A549 (cell line): ENCODE data around the gene PLIN4.

ENCODE experiments used
- BHLHE40 ChIP-seq: IDR thresholded peaks from 2 replicates; pipeline ENCODE4 v1.6.1; 2012; ENCODE audit warnings: low read depth, low read length, inconsistent platforms
- CHD2 ChIP-seq: fragments of 150-350 bp; IDR thresholded peaks from 2 replicates; pipeline ENCODE4 v1.6.1; 2014; ENCODE audit warnings: low read length; ENCODE audit not compliant: partially characterized antibody
- EP300 ChIP-seq, 2 experiments: fragments of >200 bp; sonication (Bioruptor Twin); formaldehyde crosslinking; IDR thresholded peaks; 2 replicates in 1 of 2; 3 replicates in 1 of 2; pipeline ENCODE4 v1.6.1; 2016 to 2017
- HDAC2 ChIP-seq: fragments of 200-600 bp; sonication (generic); IDR thresholded peaks from 2 replicates; pipeline ENCODE4 v1.6.1; 2016
- PHF8 ChIP-seq: fragments of 200-600 bp; sonication (generic); IDR thresholded peaks from 2 replicates; pipeline ENCODE4 v1.6.1; 2016; ENCODE audit warnings: low read depth, mild to moderate bottlenecking, antibody characterized with exemption, moderate library complexity, borderline replicate concordance
- POLR2A ChIP-seq: IDR thresholded peaks from 2 replicates; pipeline ENCODE4 v1.6.1; 2012; ENCODE audit warnings: mild to moderate bottlenecking, low read length
- POLR2AphosphoS2 ChIP-seq: conservative IDR thresholded peaks from 2 replicates; pipeline ENCODE4 v1.6.1; 2012; ENCODE audit warnings: low read length, improper control_type of control experiment, inconsistent platforms
- RAD21 ChIP-seq, 2 experiments: fragments of >200 bp in 1 of 2; sonication (Bioruptor Twin) in 1 of 2; formaldehyde crosslinking in 1 of 2; IDR thresholded peaks in 1 of 2; conservative IDR thresholded peaks in 1 of 2; 2 replicates in 1 of 2; 3 replicates in 1 of 2; pipeline ENCODE4 v1.6.1; 2012 to 2018; ENCODE audit warnings: inconsistent platforms in 1 of 2
- TF ChIP-seq, protein P1 (sequence below): fragments of >200 bp; sonication (Bioruptor Twin); formaldehyde crosslinking; IDR thresholded peaks from 3 replicates; pipeline ENCODE4 v1.5.1; 2016
- TF ChIP-seq, protein P2 (sequence below): fragments of 200-600 bp; sonication (generic); IDR thresholded peaks from 2 replicates; pipeline ENCODE4 v1.6.1; 2016; ENCODE audit warnings: antibody characterized with exemption, mild to moderate bottlenecking, moderate library complexity
- TF ChIP-seq, protein P3 (sequence below): fragments of 150-350 bp; IDR thresholded peaks from 2 replicates; pipeline ENCODE4 v1.6.1; 2014; ENCODE audit warnings: low read depth, mild to moderate bottlenecking, low read length
- TF ChIP-seq, protein P4 (sequence below): IDR thresholded peaks from 2 replicates; pipeline ENCODE4 v1.6.1; 2012

DNA sequence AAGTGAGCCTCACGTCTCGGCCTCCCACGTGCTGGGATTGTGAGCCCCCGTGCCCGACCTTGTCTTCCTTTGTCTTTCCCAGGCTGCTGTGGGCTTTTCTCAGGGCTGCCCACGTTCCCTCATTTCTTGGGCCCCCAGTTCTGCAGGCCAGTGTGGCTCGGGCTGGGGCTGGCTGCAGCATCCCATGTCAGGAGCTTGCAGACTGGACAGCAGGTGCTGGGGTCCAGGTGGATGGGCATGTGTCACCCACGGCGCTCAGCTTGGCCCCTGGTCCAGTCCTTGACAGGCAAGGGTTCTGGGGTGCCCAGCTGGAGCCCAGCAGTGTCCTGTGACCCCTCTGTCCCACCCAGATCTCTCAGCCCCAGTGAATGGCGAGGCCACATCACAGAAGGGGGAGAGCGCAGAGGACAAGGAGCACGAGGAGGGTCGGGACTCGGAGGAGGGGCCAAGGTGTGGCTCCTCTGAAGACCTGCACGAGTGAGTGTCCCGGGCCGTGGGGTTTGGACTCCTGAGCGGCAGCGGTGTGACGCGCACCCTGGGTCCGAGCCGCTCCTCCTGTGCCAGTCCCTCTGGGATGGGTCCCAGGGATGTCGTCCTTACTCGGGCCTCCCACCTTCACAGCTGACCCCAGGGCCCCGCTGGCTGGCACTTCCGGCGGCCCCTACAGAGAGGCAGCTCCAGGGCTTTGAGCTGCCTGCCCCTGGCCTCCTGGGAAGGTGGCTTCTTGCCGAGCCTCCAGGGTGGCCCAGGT is 17.3 kb downstream of the PLIN4 start:
- TF ChIP-seq, protein P1, sequence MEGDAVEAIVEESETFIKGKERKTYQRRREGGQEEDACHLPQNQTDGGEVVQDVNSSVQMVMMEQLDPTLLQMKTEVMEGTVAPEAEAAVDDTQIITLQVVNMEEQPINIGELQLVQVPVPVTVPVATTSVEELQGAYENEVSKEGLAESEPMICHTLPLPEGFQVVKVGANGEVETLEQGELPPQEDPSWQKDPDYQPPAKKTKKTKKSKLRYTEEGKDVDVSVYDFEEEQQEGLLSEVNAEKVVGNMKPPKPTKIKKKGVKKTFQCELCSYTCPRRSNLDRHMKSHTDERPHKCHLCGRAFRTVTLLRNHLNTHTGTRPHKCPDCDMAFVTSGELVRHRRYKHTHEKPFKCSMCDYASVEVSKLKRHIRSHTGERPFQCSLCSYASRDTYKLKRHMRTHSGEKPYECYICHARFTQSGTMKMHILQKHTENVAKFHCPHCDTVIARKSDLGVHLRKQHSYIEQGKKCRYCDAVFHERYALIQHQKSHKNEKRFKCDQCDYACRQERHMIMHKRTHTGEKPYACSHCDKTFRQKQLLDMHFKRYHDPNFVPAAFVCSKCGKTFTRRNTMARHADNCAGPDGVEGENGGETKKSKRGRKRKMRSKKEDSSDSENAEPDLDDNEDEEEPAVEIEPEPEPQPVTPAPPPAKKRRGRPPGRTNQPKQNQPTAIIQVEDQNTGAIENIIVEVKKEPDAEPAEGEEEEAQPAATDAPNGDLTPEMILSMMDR: no peak
- no peak for TF ChIP-seq BHLHE40
- no peak for TF ChIP-seq POLR2A
- TF ChIP-seq, protein P2, sequence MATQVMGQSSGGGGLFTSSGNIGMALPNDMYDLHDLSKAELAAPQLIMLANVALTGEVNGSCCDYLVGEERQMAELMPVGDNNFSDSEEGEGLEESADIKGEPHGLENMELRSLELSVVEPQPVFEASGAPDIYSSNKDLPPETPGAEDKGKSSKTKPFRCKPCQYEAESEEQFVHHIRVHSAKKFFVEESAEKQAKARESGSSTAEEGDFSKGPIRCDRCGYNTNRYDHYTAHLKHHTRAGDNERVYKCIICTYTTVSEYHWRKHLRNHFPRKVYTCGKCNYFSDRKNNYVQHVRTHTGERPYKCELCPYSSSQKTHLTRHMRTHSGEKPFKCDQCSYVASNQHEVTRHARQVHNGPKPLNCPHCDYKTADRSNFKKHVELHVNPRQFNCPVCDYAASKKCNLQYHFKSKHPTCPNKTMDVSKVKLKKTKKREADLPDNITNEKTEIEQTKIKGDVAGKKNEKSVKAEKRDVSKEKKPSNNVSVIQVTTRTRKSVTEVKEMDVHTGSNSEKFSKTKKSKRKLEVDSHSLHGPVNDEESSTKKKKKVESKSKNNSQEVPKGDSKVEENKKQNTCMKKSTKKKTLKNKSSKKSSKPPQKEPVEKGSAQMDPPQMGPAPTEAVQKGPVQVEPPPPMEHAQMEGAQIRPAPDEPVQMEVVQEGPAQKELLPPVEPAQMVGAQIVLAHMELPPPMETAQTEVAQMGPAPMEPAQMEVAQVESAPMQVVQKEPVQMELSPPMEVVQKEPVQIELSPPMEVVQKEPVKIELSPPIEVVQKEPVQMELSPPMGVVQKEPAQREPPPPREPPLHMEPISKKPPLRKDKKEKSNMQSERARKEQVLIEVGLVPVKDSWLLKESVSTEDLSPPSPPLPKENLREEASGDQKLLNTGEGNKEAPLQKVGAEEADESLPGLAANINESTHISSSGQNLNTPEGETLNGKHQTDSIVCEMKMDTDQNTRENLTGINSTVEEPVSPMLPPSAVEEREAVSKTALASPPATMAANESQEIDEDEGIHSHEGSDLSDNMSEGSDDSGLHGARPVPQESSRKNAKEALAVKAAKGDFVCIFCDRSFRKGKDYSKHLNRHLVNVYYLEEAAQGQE: no peak
- no peak for TF ChIP-seq RAD21 (conservative IDR thresholded peaks at IDR 0.05 in 1 of 2, IDR thresholded peaks at IDR 0.05 in 1 of 2)
- no peak for TF ChIP-seq CHD2
- TF ChIP-seq, protein P3, sequence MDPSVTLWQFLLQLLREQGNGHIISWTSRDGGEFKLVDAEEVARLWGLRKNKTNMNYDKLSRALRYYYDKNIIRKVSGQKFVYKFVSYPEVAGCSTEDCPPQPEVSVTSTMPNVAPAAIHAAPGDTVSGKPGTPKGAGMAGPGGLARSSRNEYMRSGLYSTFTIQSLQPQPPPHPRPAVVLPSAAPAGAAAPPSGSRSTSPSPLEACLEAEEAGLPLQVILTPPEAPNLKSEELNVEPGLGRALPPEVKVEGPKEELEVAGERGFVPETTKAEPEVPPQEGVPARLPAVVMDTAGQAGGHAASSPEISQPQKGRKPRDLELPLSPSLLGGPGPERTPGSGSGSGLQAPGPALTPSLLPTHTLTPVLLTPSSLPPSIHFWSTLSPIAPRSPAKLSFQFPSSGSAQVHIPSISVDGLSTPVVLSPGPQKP: no peak
- TF ChIP-seq, protein P4, sequence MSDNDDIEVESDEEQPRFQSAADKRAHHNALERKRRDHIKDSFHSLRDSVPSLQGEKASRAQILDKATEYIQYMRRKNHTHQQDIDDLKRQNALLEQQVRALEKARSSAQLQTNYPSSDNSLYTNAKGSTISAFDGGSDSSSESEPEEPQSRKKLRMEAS: no peak
- no peak for TF ChIP-seq HDAC2
- TF ChIP-seq POLR2AphosphoS2: no peak
- TF ChIP-seq EP300 (IDR thresholded peaks at IDR 0.05): no peak
- no peak for TF ChIP-seq PHF8
